GM12892 (cell line): ENCODE data around the gene C1QTNF12.

Experiments
- DNase-seq: peaks from one replicate; pipeline ENCODE4 v3.0.0; 2011; ENCODE audit not compliant: insufficient read length
- FAIRE-seq: peaks from 2 replicates; lab custom pipeline; 2011; peaks lifted over from hg19 to GRCh38; lab: Jason Lieb, UNC
- POLR2A ChIP-seq: IDR thresholded peaks from 2 replicates; pipeline ENCODE4 v1.6.1; 2011; ENCODE audit warnings: low read depth, low read length, control low read depth
- POLR2AphosphoS5 ChIP-seq: IDR thresholded peaks from 2 replicates; pipeline ENCODE4 v1.6.1; 2011; ENCODE audit warnings: low read depth, low read length, control low read depth
- TAF1 ChIP-seq: IDR thresholded peaks from 2 replicates; pipeline ENCODE4 v1.6.1; 2011; ENCODE audit warnings: low read depth, mild to moderate bottlenecking, control low read depth, low read length, borderline replicate concordance

Gene C1QTNF12

GRCh38 chr1:1211541-1212441, 34.7 kb downstream of the C1QTNF12 start:
- DNase-seq: no peak
- TF ChIP-seq POLR2A (no peak), POLR2AphosphoS5 (no peak), TAF1 (no peak)
- no peak for FAIRE-seq

GRCh38 chr1:1210726-1211540, 35.6 kb downstream of the C1QTNF12 start:
- FAIRE-seq: no peak
- TF ChIP-seq TAF1: no peak
- TF ChIP-seq POLR2A: no peak
- TF ChIP-seq POLR2AphosphoS5: no peak
- no peak for DNase-seq

GRCh38 chr1:1208713-1209433, 37.6 kb downstream of the C1QTNF12 start:
- TF ChIP-seq POLR2AphosphoS5: no peak
- no peak for TF ChIP-seq POLR2A
- TF ChIP-seq TAF1: no peak
- DNase-seq: no peak

DNA sequence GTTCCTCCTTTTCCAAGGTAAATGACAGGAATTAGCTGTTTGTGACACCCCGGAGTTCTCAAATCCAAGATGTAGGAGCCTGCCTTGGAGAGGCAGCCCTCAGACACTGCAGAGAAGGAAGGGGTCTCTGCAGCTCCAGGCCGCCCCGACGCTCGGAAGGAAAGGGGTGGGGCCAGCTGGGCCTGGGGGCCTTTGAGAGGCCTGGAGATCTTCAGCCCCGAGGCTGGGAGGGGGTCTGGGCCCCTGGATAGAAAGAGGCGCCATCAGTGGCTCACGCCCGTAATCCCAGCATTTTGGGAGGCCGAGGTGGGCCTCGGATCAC, 39.0 kb downstream of the C1QTNF12 start:
- DNase-seq: no peak
- TF ChIP-seq TAF1 (no peak), POLR2A (no peak), POLR2AphosphoS5 (no peak)
- no peak for FAIRE-seq

More at GRCh38 chr1:1208713-1209433, 37.6 kb downstream of the C1QTNF12 start:
- FAIRE-seq: no peak

GRCh38 chr1:1206966-1207531, 39.5 kb downstream of the C1QTNF12 start:
- DNase-seq: no peak
- no peak for TF ChIP-seq POLR2AphosphoS5
- TF ChIP-seq TAF1: no peak
- FAIRE-seq: peak; percentile 51

DNA sequence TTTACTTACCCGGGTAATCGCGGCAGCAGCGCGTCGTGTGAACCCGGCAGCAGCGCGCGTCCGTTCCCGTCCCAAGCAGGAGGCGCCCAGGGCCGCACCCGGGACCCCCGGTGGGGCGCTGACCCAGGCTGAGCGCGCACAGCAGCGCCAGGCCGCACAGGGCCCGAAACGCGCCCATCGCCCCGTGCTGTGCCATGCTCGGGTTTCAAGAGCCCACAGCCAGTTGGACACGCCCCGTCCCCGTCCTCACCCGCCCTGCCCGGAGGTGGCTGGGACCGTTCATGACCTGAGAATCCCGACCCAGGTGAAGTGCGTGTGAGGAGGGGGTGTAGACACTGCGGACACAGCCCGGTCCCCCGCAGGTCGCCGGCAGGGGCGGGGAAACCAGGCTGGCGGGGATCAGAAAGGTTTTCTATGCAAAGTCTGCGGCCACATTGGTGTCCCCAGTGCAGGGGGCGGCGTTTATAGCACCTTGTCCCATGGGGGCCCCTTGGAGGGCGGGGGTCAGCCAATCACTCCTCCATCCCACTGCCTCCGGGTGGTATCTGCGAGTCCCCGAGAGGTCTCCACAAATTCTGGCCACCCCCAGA, 40.1 kb downstream of the C1QTNF12 start, which contains the start of gene TNFRSF18:
TNFRSF18 (minus strand) TSS at position 217 of the 590 bp plus-strand sequence; CDS start at position 196, 21 bp downstream.
- FAIRE-seq: peak; percentile 70
- no peak for DNase-seq
- TF ChIP-seq POLR2AphosphoS5 (no peak), POLR2A (no peak), TAF1 (no peak)

- no peak for DNase-seq
- TF ChIP-seq POLR2AphosphoS5 (no peak), POLR2A (no peak), TAF1 (no peak)
- FAIRE-seq: no peak
Observed at GRCh38 chr1:1205769-1206375, 40.6 kb downstream of the C1QTNF12 start.

DNA sequence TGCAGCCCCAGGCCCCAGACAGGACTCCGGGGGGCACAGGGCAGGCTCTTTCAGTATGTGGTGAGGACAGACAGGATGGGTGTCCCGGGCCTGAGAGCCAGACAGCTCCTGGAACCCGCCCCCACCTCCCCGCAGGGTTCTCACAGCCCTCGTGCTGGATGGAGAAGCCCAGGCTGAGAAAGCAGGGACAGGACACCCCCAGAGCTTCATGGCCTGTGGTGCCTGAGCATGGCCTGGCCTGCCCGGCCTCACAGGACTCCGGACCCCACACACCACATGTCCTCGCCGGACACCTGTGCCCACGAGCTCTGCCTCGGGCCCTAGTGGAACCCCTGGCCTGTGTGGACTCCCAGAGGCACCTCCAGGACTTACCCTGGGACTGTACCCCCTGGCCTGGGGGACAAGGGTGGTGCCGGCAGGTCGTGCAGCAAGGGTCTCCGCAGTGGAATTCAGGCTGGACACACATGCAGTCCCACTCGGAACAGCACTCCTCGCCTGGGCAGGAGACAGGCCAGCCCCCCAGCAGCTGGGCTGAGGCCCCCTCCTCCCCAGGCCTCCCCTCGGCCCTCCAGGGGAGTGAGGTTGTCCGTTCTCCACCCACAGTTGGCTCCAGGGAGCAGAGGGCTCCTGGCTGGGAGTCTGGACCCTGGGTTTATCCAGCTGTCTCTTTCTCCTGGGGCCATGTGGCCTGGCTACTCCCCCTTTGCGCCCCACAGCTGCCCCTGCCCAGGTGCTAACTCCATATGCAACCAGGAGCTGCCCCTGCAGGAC, 41.3 kb downstream of the C1QTNF12 start:
- DNase-seq (no peak), FAIRE-seq (no peak)
- no peak for TF ChIP-seq POLR2A
- TF ChIP-seq POLR2AphosphoS5: no peak
- no peak for TF ChIP-seq TAF1

GRCh38 chr1:1204425-1204920, 42.0 kb downstream of the C1QTNF12 start:
- FAIRE-seq: no peak
- DNase-seq: no peak
- no peak for TF ChIP-seq TAF1
- TF ChIP-seq POLR2AphosphoS5: no peak
- TF ChIP-seq POLR2A: no peak
